ENCODE results near the gene KIF17. TPM values are rescaled to one million over a fixed set of nuclear protein-coding genes. Genes with fewer than 3 reads are reported as not detected.

The KIF17 gene
- total and polyA plus RNA-seq, 2 of the 8 experiments (the other 6 are each of a cell fraction or from before 2014, with no cell fraction given) = 6.9 to 10.4 TPM

DNA sequence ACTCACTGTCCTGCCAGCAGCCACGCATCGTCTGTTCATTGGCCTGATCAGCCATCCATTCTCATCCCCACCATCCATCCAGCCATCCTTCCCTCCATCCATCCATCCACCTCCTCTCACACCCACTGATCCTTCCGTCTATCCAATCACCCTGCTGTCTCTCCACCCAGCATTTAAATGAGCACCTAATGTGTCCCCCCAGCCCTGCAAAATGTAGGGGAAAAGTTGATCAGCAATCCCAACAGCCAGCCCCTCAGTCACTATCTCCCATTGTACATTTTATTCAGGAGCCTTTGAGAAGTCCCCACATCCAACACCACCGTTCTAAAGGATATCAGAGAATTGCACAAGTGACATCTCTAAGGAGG is 45.6 kb downstream of the KIF17 start:
- H4K91ac ChIP-seq (replicated peaks; ENCODE audit: insufficient read length, low read length) = no peak overlapping the region
- DNase-seq (ENCODE audit: low read depth in 1 of 2, low spot score in 2 of 2) (no peak), FAIRE-seq (no peak)
- no peak overlapping the region for H2BK12ac ChIP-seq (ENCODE audit: low read depth, low read length)
- no peaks in the 10 kb centered on the region for H3K23me2 ChIP-seq (ENCODE audit: low read depth, low read length)
- H3K23ac ChIP-seq (ENCODE audit: insufficient read length) = no peak overlapping the region
- TF ChIP-seq BACH1 (IDR thresholded peaks at IDR 0.05; ENCODE audit: low read length) = no peak
- TF ChIP-seq RXRA (IDR thresholded peaks at IDR 0.05; ENCODE audit: insufficient read depth, low read depth, low read length) = no peak
- no peak for TF ChIP-seq RFX5 (IDR thresholded peaks at IDR 0.05; ENCODE audit: borderline replicate concordance, low read depth, low read length)
- TF ChIP-seq KDM1A (IDR thresholded peaks at IDR 0.05; ENCODE audit: borderline replicate concordance, low read length) = no peak
- TF ChIP-seq YY1 (IDR thresholded peaks at IDR 0.05; ENCODE audit: low read depth, low read length) = no peak
- TF ChIP-seq CEBPB (IDR thresholded peaks at IDR 0.05; ENCODE audit: low read depth, low read length) = no peak
- no peak for TF ChIP-seq RNF2 (IDR thresholded peaks at IDR 0.05; ENCODE audit: borderline replicate concordance, low read depth, low read length, missing control alignments, poor library complexity, severe bottlenecking)
- ChIA-PET POLR2A (ENCODE audit: partially characterized antibody) (no interaction called here), CTCF (ENCODE audit: partially characterized antibody) (no interaction called here)
- no peak overlapping the region for H3K9ac ChIP-seq (replicated peaks in 1 of 4; ENCODE audit: extremely low read depth in 1 of 4, low read depth in 3 of 4, low read length in 3 of 4)
- no peak overlapping the region for H2BK20ac ChIP-seq (ENCODE audit: low read length)
- H3K4me3 ChIP-seq (ENCODE audit: extremely low read depth in 1 of 4, insufficient read depth in 2 of 4, low read depth in 3 of 4, low read length in 4 of 4) = no peak overlapping the region
- no peak overlapping the region for H4K8ac ChIP-seq (ENCODE audit: extremely low read depth, insufficient read depth, low read length)
- H3K14ac ChIP-seq (ENCODE audit: insufficient read length) = no peak overlapping the region
- no peak overlapping the region for H2BK15ac ChIP-seq (ENCODE audit: low read length)
- H2AK5ac ChIP-seq (ENCODE audit: low read depth, low read length) = no peak overlapping the region
- no peaks in the 10 kb centered on the region for H3K9me3 ChIP-seq (ENCODE audit: insufficient read depth in 2 of 2, low read depth in 1 of 2, low read length in 1 of 2)
- H2AFZ ChIP-seq (ENCODE audit: low read length) = no peak overlapping the region
- no peak overlapping the region for H3K56ac ChIP-seq (replicated peaks; ENCODE audit: insufficient read length, low read depth, low read length)
- H4K5ac ChIP-seq (ENCODE audit: insufficient read length, low read depth, low read length) = no peak overlapping the region
- H2BK120ac ChIP-seq (replicated peaks; ENCODE audit: low read depth, low read length) = no peak overlapping the region
- no peaks in the 10 kb centered on the region for H3K4me1 ChIP-seq (replicated peaks in 1 of 4; ENCODE audit: control insufficient read depth in 3 of 4, insufficient read depth in 4 of 4, low read length in 3 of 4)
- H3K27ac ChIP-seq (ENCODE audit: low read depth, low read length) = no peak overlapping the region
- no peaks in the 10 kb centered on the region for H3K79me2 ChIP-seq (ENCODE audit: control insufficient read depth in 1 of 2, insufficient read depth in 2 of 2, low read length in 2 of 2)
- H3K4ac ChIP-seq (replicated peaks; ENCODE audit: insufficient read length, low read depth, low read length) = no peak overlapping the region
- no peaks in the 10 kb centered on the region for H3K79me1 ChIP-seq (ENCODE audit: low read depth, low read length)
- no peaks in the 10 kb centered on the region for H4K20me1 ChIP-seq (replicated peaks in 1 of 2; ENCODE audit: control insufficient read depth in 1 of 2, insufficient read depth in 2 of 2, low read length in 2 of 2)
- no peak overlapping the region for H2BK5ac ChIP-seq (ENCODE audit: low read depth, low read length)
- no peak overlapping the region for H3K4me2 ChIP-seq (ENCODE audit: insufficient read depth in 1 of 2, low read depth in 2 of 2, low read length in 2 of 2)
- H3K36me3 ChIP-seq (ENCODE audit: control insufficient read depth in 2 of 4, insufficient read depth in 4 of 4, low read length in 3 of 4) = peaks cover 0 to 8% (median 3%) of the 10 kb centered on the region in 4 experiments; a peak in 2 of 8 replicates
- H3K18ac ChIP-seq (ENCODE audit: extremely low read depth, low read length) = no peak overlapping the region
- 86% methylated on average over 4 of the region's 4 CpGs; no CpG with 5 or more reads in 1 of the 2 experiments for WGBS, 2 experiments (ENCODE audit: extremely low coverage in 1 of 2, insufficient coverage in 1 of 2, insufficient read length in 1 of 2, insufficient replicate concordance in 2 of 2, low coverage in 1 of 2, low lambda C conversion rate in 2 of 2, missing lambda C conversion rate in 1 of 2)
- no peaks in the 10 kb centered on the region for H3K27me3 ChIP-seq (replicated peaks in 1 of 4; ENCODE audit: control insufficient read depth in 3 of 4, extremely low read depth in 1 of 4, insufficient read depth in 3 of 4, low read length in 3 of 4)
